A673 (cell line): ENCODE measurements around the gene CKS2. TPM values are rescaled to one million over a fixed set of nuclear protein-coding genes. Genes with fewer than 3 reads are reported as not detected.

ENCODE experiments used
- BruUV-seq: library from RNA; stranded (reverse); fragments of 400-500 nt; replicated peaks from 2 replicates; lab custom pipeline; 2021; lab: Mats Ljungman, UMichigan
- CTCF ChIA-PET: fragments of 300-600 bp; sonication (Branson Sonifier 250); formaldehyde crosslinking; loops from one replicate; lab custom pipeline; 2022; ENCODE audit warnings: antibody characterized with exemption; lab: Charles Lee
- POLR2A ChIA-PET: fragments of 300-600 bp; sonication (Branson Sonifier 250); formaldehyde crosslinking; loops from one replicate; lab custom pipeline; 2022; ENCODE audit warnings: antibody characterized with exemption; ENCODE audit not compliant: low non-redundant PET; lab: Charles Lee
- DNase-seq: peaks from one replicate; pipeline ENCODE4 v3.0.0-alpha.2; 2015; ENCODE audit warnings: low spot score
- H3K27ac ChIP-seq: fragments of 200-600 bp; sonication (generic); 2 replicates; pipeline ENCODE4 v1.5.1; 2016; ENCODE audit warnings: mixed run types, low read depth, mild to moderate bottlenecking, mixed read lengths, antibody characterized with exemption, low read length; ENCODE audit not compliant: poor library complexity, severe bottlenecking
- H3K27me3 ChIP-seq: fragments of 200-600 bp; sonication (generic); replicated peaks from 2 replicates; pipeline ENCODE4 v1.6.1; 2017; ENCODE audit warnings: mixed run types, low read depth, mild to moderate bottlenecking, mixed read lengths, antibody characterized with exemption, low read length; ENCODE audit not compliant: insufficient read depth, poor library complexity
- H3K36me3 ChIP-seq: fragments of 200-600 bp; sonication (generic); 2 replicates; pipeline ENCODE4 v1.6.1; 2016; ENCODE audit warnings: mixed run types, mild to moderate bottlenecking, mixed read lengths, antibody characterized with exemption, low read length; ENCODE audit not compliant: insufficient read depth, poor library complexity, severe bottlenecking
- H3K4me1 ChIP-seq: fragments of 200-600 bp; sonication (generic); 2 replicates; pipeline ENCODE4 v1.6.1; 2017; ENCODE audit warnings: mixed run types, mild to moderate bottlenecking, mixed read lengths, antibody characterized with exemption, low read length; ENCODE audit not compliant: insufficient read depth, poor library complexity, severe bottlenecking
- H3K4me3 ChIP-seq: fragments of 200-600 bp; sonication (generic); 2 replicates; pipeline ENCODE4 v1.5.1; 2016; ENCODE audit warnings: low read depth, mixed run types, mild to moderate bottlenecking, mixed read lengths, low read length; ENCODE audit not compliant: poor library complexity, severe bottlenecking
- H3K9me3 ChIP-seq: fragments of 200-600 bp; sonication (generic); 2 replicates; pipeline ENCODE4 v1.6.1; 2016; ENCODE audit warnings: mixed run types, low read depth, mild to moderate bottlenecking, mixed read lengths, antibody characterized with exemption, low read length; ENCODE audit not compliant: poor library complexity, severe bottlenecking
- EZH2 ChIP-seq: fragments of 200-600 bp; sonication (generic); IDR thresholded peaks from 2 replicates; pipeline ENCODE4 v1.6.1; 2017; ENCODE audit warnings: borderline replicate concordance, low read depth, mild to moderate bottlenecking, mixed read lengths, antibody characterized with exemption, low read length; ENCODE audit not compliant: poor library complexity, severe bottlenecking
- intact Hi-C: fragments of 100-400 bp; cut with micrococcal nuclease; formaldehyde crosslinking; loops from one replicate; pipeline ENCODE4 v1.10.0; 2022; ENCODE audit not compliant: unreplicated experiment
- total RNA-seq: library from RNA; stranded (reverse); gene quantifications from 2 replicates; pipeline ENCODE4 v1.2.3, GENCODE V29; 2021
- TF ChIP-seq, protein P1 (sequence below): fragments of 300-800, 200-600 bp; sonication (generic); conservative IDR thresholded peaks from 2 replicates; pipeline ENCODE4 v1.5.1; 2017; ENCODE audit warnings: low read depth, mild to moderate bottlenecking, antibody characterized with exemption, low read length, moderate library complexity, mixed read lengths

The CKS2 gene
- total RNA-seq, 1 experiment from 2014 or later: 344 TPM

GRCh38 chr9:89358985-89359384, 48.0 kb downstream of the CKS2 start:
- intact Hi-C loops: loop anchor here (10.0 kb wide), 1 partner anchor 186 kb away; no protein-coding TSS in a partner anchor
- H3K27ac ChIP-seq: no peak overlapping the region
- H3K27me3 ChIP-seq: no peaks in the 10 kb centered on the region
- ChIA-PET CTCF (no interaction called here), POLR2A (no interaction called here)
- TF ChIP-seq, protein P1, sequence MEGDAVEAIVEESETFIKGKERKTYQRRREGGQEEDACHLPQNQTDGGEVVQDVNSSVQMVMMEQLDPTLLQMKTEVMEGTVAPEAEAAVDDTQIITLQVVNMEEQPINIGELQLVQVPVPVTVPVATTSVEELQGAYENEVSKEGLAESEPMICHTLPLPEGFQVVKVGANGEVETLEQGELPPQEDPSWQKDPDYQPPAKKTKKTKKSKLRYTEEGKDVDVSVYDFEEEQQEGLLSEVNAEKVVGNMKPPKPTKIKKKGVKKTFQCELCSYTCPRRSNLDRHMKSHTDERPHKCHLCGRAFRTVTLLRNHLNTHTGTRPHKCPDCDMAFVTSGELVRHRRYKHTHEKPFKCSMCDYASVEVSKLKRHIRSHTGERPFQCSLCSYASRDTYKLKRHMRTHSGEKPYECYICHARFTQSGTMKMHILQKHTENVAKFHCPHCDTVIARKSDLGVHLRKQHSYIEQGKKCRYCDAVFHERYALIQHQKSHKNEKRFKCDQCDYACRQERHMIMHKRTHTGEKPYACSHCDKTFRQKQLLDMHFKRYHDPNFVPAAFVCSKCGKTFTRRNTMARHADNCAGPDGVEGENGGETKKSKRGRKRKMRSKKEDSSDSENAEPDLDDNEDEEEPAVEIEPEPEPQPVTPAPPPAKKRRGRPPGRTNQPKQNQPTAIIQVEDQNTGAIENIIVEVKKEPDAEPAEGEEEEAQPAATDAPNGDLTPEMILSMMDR: no peak
- no peak for TF ChIP-seq EZH2
- no peaks in the 10 kb centered on the region for H3K4me1 ChIP-seq
- peaks cover 63% of the 10 kb centered on the region for H3K36me3 ChIP-seq
- H3K4me3 ChIP-seq: no peak overlapping the region
- no peaks in the 10 kb centered on the region for H3K9me3 ChIP-seq
- DNase-seq: no peak
- TSS peak; percentile 66 for BruUV-seq

DNA sequence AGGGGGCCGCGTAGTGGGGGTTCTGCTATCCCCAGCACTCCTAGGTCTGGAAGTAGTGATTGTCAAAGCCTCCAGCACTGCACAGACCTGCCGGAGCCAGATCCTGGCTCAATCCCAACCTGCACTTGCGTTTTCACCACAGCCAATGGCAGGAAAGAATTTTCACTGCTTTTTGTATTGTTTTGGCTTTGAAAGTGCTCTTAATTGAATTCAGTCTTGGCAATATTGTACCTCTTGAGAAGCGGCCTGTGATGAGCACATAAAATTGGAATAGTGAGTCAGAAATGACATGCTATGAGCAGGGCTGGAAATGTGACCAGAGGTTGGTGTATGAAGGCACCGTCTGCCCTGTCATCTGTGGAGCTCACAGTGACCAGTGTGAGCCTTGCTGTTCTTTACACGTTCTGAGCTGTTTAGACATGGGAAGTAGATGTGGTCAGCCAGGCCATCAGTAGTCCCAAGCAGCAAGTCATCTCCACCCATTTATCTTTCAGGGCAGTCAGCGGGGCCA, 48.8 kb downstream of the CKS2 start:
- no peak for DNase-seq
- no peak for TF ChIP-seq EZH2
- TF ChIP-seq, protein P1: no peak
- Histone ChIP-seq H3K27me3 (no peaks in the 10 kb centered on the region), H3K36me3 (peaks cover 55% of the 10 kb centered on the region), H3K27ac (no peak overlapping the region), H3K4me3 (no peak overlapping the region), H3K4me1 (no peaks in the 10 kb centered on the region), H3K9me3 (no peaks in the 10 kb centered on the region)
- ChIA-PET CTCF (no interaction called here), POLR2A (no interaction called here)
- BruUV-seq: no TSS peak
- intact Hi-C loops: loop anchor here (10.0 kb wide), 1 partner anchor 185 kb away; no protein-coding TSS in a partner anchor

GRCh38 chr9:89360465-89360864, 49.5 kb downstream of the CKS2 start:
- intact Hi-C loops: no loop called here
- no peak for DNase-seq
- no peaks in the 10 kb centered on the region for H3K4me1 ChIP-seq
- POLR2A ChIA-PET: no interaction called here
- peaks cover 48% of the 10 kb centered on the region for H3K36me3 ChIP-seq
- H3K27ac ChIP-seq: no peak overlapping the region
- H3K9me3 ChIP-seq: no peaks in the 10 kb centered on the region
- no peak for TF ChIP-seq EZH2
- TF ChIP-seq, protein P1: no peak
- no peak overlapping the region for H3K4me3 ChIP-seq
- CTCF ChIA-PET: no interaction called here
- H3K27me3 ChIP-seq: no peaks in the 10 kb centered on the region
- BruUV-seq: no TSS peak
